ENCODE data around the gene SLC29A2. TPM values are rescaled to one million over a fixed set of nuclear protein-coding genes. Genes with fewer than 3 reads are reported as not detected.
A peak's percentile ranks its signal among the peaks of the same experiment; 100 is the strongest.

Gene SLC29A2
- total RNA-seq, 1 donor from 2014 or later = 35.6 TPM

- H3K4me1 Mint-ChIP-seq (ENCODE audit: low read depth) = peaks cover 6% of the 10 kb centered on the region
- no peak for TF ChIP-seq CTCF (IDR thresholded peaks at IDR 0.05; ENCODE audit: unreplicated experiment)
- H3K4me3 Mint-ChIP-seq (ENCODE audit: low read depth) = no peak overlapping the region
- peaks cover 4% of the 10 kb centered on the region for H3K36me3 Mint-ChIP-seq (ENCODE audit: insufficient read depth)
- H3K9me3 Mint-ChIP-seq (ENCODE audit: low read depth) = no peaks in the 10 kb centered on the region
- no peak for DNase-seq (ENCODE audit: low spot score, unreplicated experiment)
- H3K27ac Mint-ChIP-seq = peak overlapping the region; percentile 48
- H3K27me3 Mint-ChIP-seq = peaks cover 11% of the 10 kb centered on the region
Observed at GRCh38 chr11:66338276-66339161, 33.0 kb downstream of the SLC29A2 start.

- H3K36me3 Mint-ChIP-seq (ENCODE audit: insufficient read depth) = peaks cover 4% of the 10 kb centered on the region
- H3K27me3 Mint-ChIP-seq = peaks cover 11% of the 10 kb centered on the region
- H3K27ac Mint-ChIP-seq = no peak overlapping the region
- H3K9me3 Mint-ChIP-seq (ENCODE audit: low read depth) = no peaks in the 10 kb centered on the region
- DNase-seq (ENCODE audit: low spot score, unreplicated experiment) = no peak
- TF ChIP-seq CTCF (IDR thresholded peaks at IDR 0.05; ENCODE audit: unreplicated experiment) = no peak
- peaks cover 2% of the 10 kb centered on the region for H3K4me1 Mint-ChIP-seq (ENCODE audit: low read depth)
- no peak overlapping the region for H3K4me3 Mint-ChIP-seq (ENCODE audit: low read depth)
Observed at GRCh38 chr11:66337103-66337899, 34.3 kb downstream of the SLC29A2 start.

- H3K4me3 Mint-ChIP-seq (ENCODE audit: low read depth) = peak within 1 kb of the TSS; percentile 65
- H3K4me1 Mint-ChIP-seq (ENCODE audit: low read depth) = peaks cover 2% of the 10 kb centered on the region
- H3K27ac Mint-ChIP-seq = peak within 1 kb of the TSS; percentile 74
- H3K27me3 Mint-ChIP-seq = peaks cover 11% of the 10 kb centered on the region
- peaks cover 1% of the 10 kb centered on the region for H3K36me3 Mint-ChIP-seq (ENCODE audit: insufficient read depth)
- peak; percentile 19 for TF ChIP-seq CTCF (IDR thresholded peaks at IDR 0.05; ENCODE audit: unreplicated experiment)
- DNase-seq (ENCODE audit: low spot score, unreplicated experiment) = no peak
- H3K9me3 Mint-ChIP-seq (ENCODE audit: low read depth) = no peaks in the 10 kb centered on the region
Observed at GRCh38 chr11:66336234-66337102, 35.1 kb downstream of the SLC29A2 start, which contains the start of gene RIN1. Gene RIN1 (minus strand): TSS chr11:66336434. CDS start chr11:66336402, 32 bp downstream.

- Mint-ChIP-seq H3K27ac (no peak overlapping the region), H3K4me3 (ENCODE audit: low read depth) (peak overlapping the region; percentile 65), H3K36me3 (ENCODE audit: insufficient read depth) (peaks cover 1% of the 10 kb centered on the region), H3K27me3 (peaks cover 11% of the 10 kb centered on the region), H3K4me1 (ENCODE audit: low read depth) (peaks cover 2% of the 10 kb centered on the region), H3K9me3 (ENCODE audit: low read depth) (no peaks in the 10 kb centered on the region)
- DNase-seq (ENCODE audit: low spot score, unreplicated experiment) = no peak
- no peak for TF ChIP-seq CTCF (IDR thresholded peaks at IDR 0.05; ENCODE audit: unreplicated experiment)
Observed at GRCh38 chr11:66335531-66336233, 35.9 kb downstream of the SLC29A2 start.

Data from progenitor cell of endocrine pancreas (in vitro differentiated cells).